Chondrocyte (in vitro differentiated cells): ENCODE results near the gene ZBTB44. TPM values are rescaled to one million over a fixed set of nuclear protein-coding genes. Genes with fewer than 3 reads are reported as not detected.
"Not testable (repeated sequence)": the region's sequence is repeated elsewhere in the genome, so short reads cannot be mapped to it uniquely, and the experiment has no call there.

Source experiments
- DNase-seq: peaks from one replicate; pipeline ENCODE4 v3.0.0; 2021; ENCODE audit warnings: mixed read lengths, low spot score
- H3K27ac Mint-ChIP-seq: one replicate; pipeline ENCODE4 v1.8.0; 2021; ENCODE audit warnings: mild to moderate bottlenecking, moderate library complexity, mixed read lengths; ENCODE audit not compliant: unreplicated experiment
- H3K27me3 Mint-ChIP-seq: 2 replicates; pipeline ENCODE4 v1.8.0; 2021; ENCODE audit warnings: low read depth, mixed read lengths
- H3K36me3 Mint-ChIP-seq: 2 replicates; pipeline ENCODE4 v1.8.0; 2021; ENCODE audit warnings: low read depth, mixed read lengths
- H3K4me1 Mint-ChIP-seq: 2 replicates; pipeline ENCODE4 v1.8.0; 2021; ENCODE audit warnings: low read depth, mild to moderate bottlenecking, mixed read lengths
- H3K4me3 Mint-ChIP-seq: one replicate; pipeline ENCODE4 v1.8.0; 2021; ENCODE audit warnings: mild to moderate bottlenecking, moderate library complexity, mixed read lengths; ENCODE audit not compliant: unreplicated experiment
- H3K9me3 Mint-ChIP-seq: 2 replicates; pipeline ENCODE4 v1.8.0; 2021; ENCODE audit warnings: low read depth, mixed read lengths
- total RNA-seq: library from RNA; stranded (reverse); gene quantifications from 3 replicates; pipeline ENCODE4 v1.2.1, GENCODE V29; 2021
- TF ChIP-seq, protein P1 (sequence below): fragments of 200-600 bp; sonication (generic); IDR thresholded peaks from 2 replicates; pipeline ENCODE4 v1.5.0; 2021; ENCODE audit warnings: antibody characterized with exemption, mild to moderate bottlenecking, moderate library complexity

ZBTB44 gene
- total RNA-seq, 1 donor from 2014 or later, result 21.2 TPM

DNA sequence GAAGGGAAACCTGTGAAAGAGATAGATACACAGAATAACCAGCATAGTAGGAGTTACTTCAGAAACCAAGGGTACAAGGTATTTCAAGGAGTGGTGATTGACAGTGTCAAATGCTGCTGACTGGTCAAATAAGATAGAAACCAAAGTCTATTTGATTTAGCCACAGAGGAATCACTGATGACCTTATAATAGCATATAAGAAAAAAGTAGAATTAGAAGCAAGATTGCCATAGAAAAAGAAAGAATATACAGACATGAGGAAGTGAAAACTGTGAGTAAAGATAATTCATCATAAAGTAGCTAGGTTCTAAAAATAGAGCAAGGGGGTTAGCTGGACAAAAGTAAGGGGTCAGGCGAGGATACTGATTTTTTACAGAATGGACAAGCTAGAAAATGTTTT, 14.2 kb downstream of the ZBTB44 start:
- Mint-ChIP-seq H3K9me3 (peaks cover 9% of the 10 kb centered on the region), H3K36me3 (peaks cover 13% of the 10 kb centered on the region), H3K4me3 (no peak overlapping the region), H3K27me3 (no peaks in the 10 kb centered on the region), H3K4me1 (peaks cover 10% of the 10 kb centered on the region), H3K27ac (no peak overlapping the region)
- no peak for DNase-seq
- TF ChIP-seq, protein P1, sequence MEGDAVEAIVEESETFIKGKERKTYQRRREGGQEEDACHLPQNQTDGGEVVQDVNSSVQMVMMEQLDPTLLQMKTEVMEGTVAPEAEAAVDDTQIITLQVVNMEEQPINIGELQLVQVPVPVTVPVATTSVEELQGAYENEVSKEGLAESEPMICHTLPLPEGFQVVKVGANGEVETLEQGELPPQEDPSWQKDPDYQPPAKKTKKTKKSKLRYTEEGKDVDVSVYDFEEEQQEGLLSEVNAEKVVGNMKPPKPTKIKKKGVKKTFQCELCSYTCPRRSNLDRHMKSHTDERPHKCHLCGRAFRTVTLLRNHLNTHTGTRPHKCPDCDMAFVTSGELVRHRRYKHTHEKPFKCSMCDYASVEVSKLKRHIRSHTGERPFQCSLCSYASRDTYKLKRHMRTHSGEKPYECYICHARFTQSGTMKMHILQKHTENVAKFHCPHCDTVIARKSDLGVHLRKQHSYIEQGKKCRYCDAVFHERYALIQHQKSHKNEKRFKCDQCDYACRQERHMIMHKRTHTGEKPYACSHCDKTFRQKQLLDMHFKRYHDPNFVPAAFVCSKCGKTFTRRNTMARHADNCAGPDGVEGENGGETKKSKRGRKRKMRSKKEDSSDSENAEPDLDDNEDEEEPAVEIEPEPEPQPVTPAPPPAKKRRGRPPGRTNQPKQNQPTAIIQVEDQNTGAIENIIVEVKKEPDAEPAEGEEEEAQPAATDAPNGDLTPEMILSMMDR, result no peak

DNA sequence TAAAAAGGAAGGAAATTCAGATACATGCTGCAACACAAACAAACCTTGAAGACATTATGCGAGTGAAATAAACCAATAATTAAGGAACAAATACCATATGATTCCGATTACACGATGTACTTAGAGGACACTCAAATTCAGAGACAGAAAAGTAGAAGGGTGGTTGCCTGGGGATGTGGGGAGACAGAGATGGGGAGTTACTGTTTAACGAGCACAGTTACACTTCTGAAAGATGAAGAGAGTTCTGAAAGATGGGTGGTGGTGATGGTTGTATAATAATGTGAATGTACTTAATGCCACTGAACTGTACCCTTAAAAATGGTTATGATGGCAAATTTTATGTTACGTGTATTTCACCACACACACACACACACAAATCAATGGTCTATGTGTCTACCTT, 14.7 kb downstream of the ZBTB44 start:
- no peak overlapping the region for H3K4me3 Mint-ChIP-seq
- no peaks in the 10 kb centered on the region for H3K27me3 Mint-ChIP-seq
- H3K27ac Mint-ChIP-seq, result no peak overlapping the region
- H3K9me3 Mint-ChIP-seq, result peaks cover 3% of the 10 kb centered on the region
- TF ChIP-seq, protein P1, result no peak
- DNase-seq, result no peak
- peaks cover 7% of the 10 kb centered on the region for H3K36me3 Mint-ChIP-seq
- peaks cover 10% of the 10 kb centered on the region for H3K4me1 Mint-ChIP-seq

DNA sequence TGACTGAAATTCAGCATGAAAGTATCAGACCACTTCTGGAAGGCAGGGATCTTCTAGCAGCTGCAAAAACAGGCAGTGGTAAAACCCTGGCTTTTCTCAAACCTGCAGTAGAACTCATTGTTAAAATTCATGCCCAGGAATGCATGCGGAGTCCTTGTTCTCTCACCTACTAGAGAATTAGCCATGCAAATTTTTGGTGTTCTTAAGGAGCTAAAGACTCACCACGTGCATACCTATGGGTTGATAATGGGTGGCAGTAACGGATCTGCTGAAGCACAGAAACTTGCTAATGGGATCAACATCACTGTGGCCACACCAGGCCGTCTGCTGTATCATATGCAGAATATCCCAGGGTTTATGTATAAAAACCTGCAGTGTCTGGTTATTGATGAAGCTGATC, 19.1 kb downstream of the ZBTB44 start:
- TF ChIP-seq, protein P1, result no peak
- Mint-ChIP-seq H3K4me3 (no peak overlapping the region), H3K27ac (no peak overlapping the region), H3K9me3 (no peaks in the 10 kb centered on the region), H3K36me3 (peaks cover 3% of the 10 kb centered on the region), H3K4me1 (peaks cover 4% of the 10 kb centered on the region), H3K27me3 (no peaks in the 10 kb centered on the region)
- no peak for DNase-seq

DNA sequence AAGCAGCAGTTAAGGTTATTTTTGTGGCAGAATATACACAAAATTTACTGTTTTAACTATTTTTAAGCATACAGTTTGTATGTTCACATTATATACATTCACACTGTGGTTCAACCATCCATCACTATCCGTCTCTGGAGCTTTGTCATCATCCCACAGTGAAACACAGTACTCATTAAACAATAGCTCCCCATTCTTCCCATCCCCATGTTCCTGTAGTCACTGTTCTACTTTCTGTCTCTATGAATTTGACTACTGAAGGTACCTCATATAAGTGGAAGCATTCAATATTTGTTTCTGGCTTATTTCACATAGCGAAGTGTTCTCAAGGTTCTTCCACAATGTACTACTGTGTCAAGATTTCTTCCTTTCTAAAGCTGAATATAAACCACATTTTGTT, 32.6 kb downstream of the ZBTB44 start:
- Mint-ChIP-seq H3K4me1 (peaks cover 8% of the 10 kb centered on the region), H3K27ac (no peak overlapping the region), H3K9me3 (peaks cover 19% of the 10 kb centered on the region), H3K4me3 (no peak overlapping the region), H3K27me3 (no peaks in the 10 kb centered on the region), H3K36me3 (peaks cover 4% of the 10 kb centered on the region)
- TF ChIP-seq, protein P1, result no peak
- DNase-seq, result no peak

DNA sequence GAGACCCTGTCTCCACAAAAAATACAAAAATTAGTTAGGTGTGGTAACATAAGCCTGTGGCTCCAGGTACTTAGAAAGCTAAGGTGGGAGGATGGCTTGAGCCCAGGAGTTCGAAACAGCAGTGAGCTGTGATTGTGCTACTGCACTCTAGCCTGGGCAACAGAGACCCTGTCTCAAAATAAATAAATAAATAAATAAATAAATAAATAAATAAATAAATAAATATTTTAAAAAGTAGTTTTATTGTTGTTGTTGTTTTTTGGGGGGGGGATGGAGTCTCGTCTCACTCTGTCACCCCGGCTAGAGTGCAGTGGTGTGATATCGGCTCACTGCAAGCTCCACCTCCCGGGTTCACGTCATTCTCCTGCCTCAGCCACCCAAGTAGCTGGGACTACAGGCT, 33.4 kb downstream of the ZBTB44 start:
- not testable (repeated sequence) for H3K4me1 Mint-ChIP-seq, H3K4me3 Mint-ChIP-seq, H3K36me3 Mint-ChIP-seq, DNase-seq, H3K27me3 Mint-ChIP-seq, H3K27ac Mint-ChIP-seq
- peaks cover 19% of the 10 kb centered on the region for H3K9me3 Mint-ChIP-seq

GRCh38 chr11:130279989-130280388, 34.7 kb downstream of the ZBTB44 start:
- peaks cover 19% of the 10 kb centered on the region for H3K9me3 Mint-ChIP-seq
- H3K36me3 Mint-ChIP-seq, result peaks cover 4% of the 10 kb centered on the region
- no peak for DNase-seq
- no peak overlapping the region for H3K4me3 Mint-ChIP-seq
- peaks cover 8% of the 10 kb centered on the region for H3K4me1 Mint-ChIP-seq
- TF ChIP-seq, protein P1, result no peak
- no peaks in the 10 kb centered on the region for H3K27me3 Mint-ChIP-seq
- no peak overlapping the region for H3K27ac Mint-ChIP-seq
